Endothelial cell of umbilical vein (primary cell): ENCODE results near the gene BNC1. TPM values are rescaled to one million over a fixed set of nuclear protein-coding genes. Genes with fewer than 3 reads are reported as not detected.

Experiments
- BruUV-seq: library from RNA; stranded (reverse); fragments of 400-500 nt; replicated peaks from 2 replicates; lab custom pipeline; 2021; lab: Mats Ljungman, UMichigan
- CTCF ChIA-PET: fragments of 300-600, 350-600 bp; sonication (Branson Sonifier 250); formaldehyde crosslinking; loops from one replicate; lab custom pipeline; 2021; ENCODE audit warnings: antibody characterized with exemption, inconsistent platforms; lab: Charles Lee
- POLR2A ChIA-PET: fragments of 300-600, 350-600 bp; sonication (Branson Sonifier 250); formaldehyde crosslinking; loops from one replicate; lab custom pipeline; 2021; ENCODE audit warnings: antibody characterized with exemption, inconsistent platforms; lab: Charles Lee
- DNase-seq: peaks from one replicate; pipeline ENCODE4 v3.0.0-alpha.2; 2011; ENCODE audit warnings: low read depth, low spot score
- FAIRE-seq: peaks from 2 replicates; lab custom pipeline; 2011; peaks lifted over from hg19 to GRCh38; lab: Jason Lieb, UNC
- H2AFZ ChIP-seq: 2 replicates; pipeline ENCODE4 v1.6.0; 2012; ENCODE audit warnings: low read depth, low read length, control low read depth, inconsistent platforms
- H3K27ac ChIP-seq: 2 replicates; pipeline ENCODE4 v1.5.1; 2011; ENCODE audit warnings: low read depth, mild to moderate bottlenecking, control low read depth, low read length, moderate library complexity; ENCODE audit not compliant: insufficient read depth
- H3K27me3 ChIP-seq, 2 experiments: 2 replicates each; pipeline versions ENCODE4 v1.6.0 to v1.6.1; 2011; ENCODE audit warnings: low read length in 2 of 2, mixed read lengths in 1 of 2; ENCODE audit not compliant: control insufficient read depth in 2 of 2, insufficient read depth in 2 of 2
- H3K36me3 ChIP-seq, 2 experiments: 2 replicates in 1 of 2; 3 replicates in 1 of 2; pipeline ENCODE4 v1.5.1; 2011; ENCODE audit warnings: low read length in 2 of 2, mild to moderate bottlenecking in 1 of 2, moderate library complexity in 1 of 2; ENCODE audit not compliant: control insufficient read depth in 2 of 2, insufficient read depth in 2 of 2; ENCODE audit errors: extremely low read depth in 1 of 2
- H3K4me1 ChIP-seq: 3 replicates; pipeline ENCODE4 v1.5.1; 2011; ENCODE audit warnings: mild to moderate bottlenecking, low read length; ENCODE audit not compliant: control insufficient read depth, insufficient read depth; ENCODE audit errors: extremely low read depth
- H3K4me2 ChIP-seq: 2 replicates; pipeline ENCODE4 v1.6.1; 2011; ENCODE audit warnings: low read length, control low read depth, mixed read lengths; ENCODE audit not compliant: insufficient read depth
- H3K4me3 ChIP-seq, 3 experiments: fragments of 200-600 bp in 1 of 3; sonication (generic), shearing (Covaris generic) in 1 of 3; replicated peaks in 1 of 3; 2 replicates each; pipeline ENCODE4 v1.5.1; 2011 to 2016; ENCODE audit warnings: control low read depth in 3 of 3, low read length in 3 of 3, mild to moderate bottlenecking in 2 of 3, inconsistent platforms in 1 of 3, low read depth in 1 of 3, moderate library complexity in 1 of 3; ENCODE audit not compliant: insufficient read depth in 1 of 3
- H3K79me2 ChIP-seq: 2 replicates; pipeline ENCODE4 v1.6.0; 2012; ENCODE audit warnings: low read length, inconsistent platforms; ENCODE audit not compliant: control insufficient read depth, insufficient read depth
- H3K9ac ChIP-seq: replicated peaks from 2 replicates; pipeline ENCODE3; 2011; ENCODE audit warnings: low read length, control low read depth; ENCODE audit not compliant: insufficient read depth; ENCODE audit errors: extremely low read depth
- H3K9me1 ChIP-seq: replicated peaks from 3 replicates; pipeline ENCODE4 v1.6.0; 2011; ENCODE audit warnings: mild to moderate bottlenecking, low read length; ENCODE audit not compliant: control insufficient read depth, insufficient read depth; ENCODE audit errors: extremely low read depth
- H3K9me3 ChIP-seq: replicated peaks from 2 replicates; pipeline ENCODE4 v1.5.1; 2012; ENCODE audit warnings: low read length, inconsistent platforms; ENCODE audit not compliant: control insufficient read depth, insufficient read depth
- H4K20me1 ChIP-seq: replicated peaks from 2 replicates; pipeline ENCODE3; 2011; ENCODE audit warnings: mild to moderate bottlenecking, low read length; ENCODE audit not compliant: control insufficient read depth, insufficient read depth; ENCODE audit errors: extremely low read depth
- EZH2 ChIP-seq: IDR thresholded peaks from 2 replicates; pipeline ENCODE4 v1.6.1; 2012; ENCODE audit warnings: borderline replicate concordance, low read depth, mild to moderate bottlenecking, moderate library complexity, low read length, inconsistent platforms; ENCODE audit not compliant: severe bottlenecking
- FOS ChIP-seq: IDR thresholded peaks from 2 replicates; pipeline ENCODE4 v1.6.1; 2011; ENCODE audit warnings: mild to moderate bottlenecking, low read length, moderate library complexity, borderline replicate concordance; ENCODE audit not compliant: insufficient read depth
- GATA2 ChIP-seq: IDR thresholded peaks from 2 replicates; pipeline ENCODE4 v1.7.0; 2011; ENCODE audit warnings: low read depth, mild to moderate bottlenecking, moderate library complexity, mixed read lengths, low read length; ENCODE audit not compliant: insufficient read length, insufficient read depth
- JUN ChIP-seq: IDR thresholded peaks from 2 replicates; pipeline ENCODE4 v1.6.1; 2011; ENCODE audit warnings: borderline replicate concordance, low read depth; ENCODE audit not compliant: insufficient read length, insufficient read depth
- MYC ChIP-seq: IDR thresholded peaks from one replicate; pipeline ENCODE4 v1.6.1; 2011; ENCODE audit warnings: mild to moderate bottlenecking, low read depth, low read length
- POLR2A ChIP-seq: IDR thresholded peaks from 2 replicates; pipeline ENCODE4 v1.6.1; 2012; ENCODE audit warnings: low read depth, mild to moderate bottlenecking, control low read depth, low read length
- POLR2AphosphoS5 ChIP-seq: IDR thresholded peaks from 2 replicates; pipeline ENCODE4 v1.6.1; 2012; ENCODE audit warnings: low read depth, mild to moderate bottlenecking, control low read depth, low read length, moderate library complexity; ENCODE audit not compliant: insufficient read depth
- dilution Hi-C: fragments of 300-500 bp; cut with MboI; formaldehyde crosslinking; loops from one replicate; pipeline ENCODE4 v1.15.0; 2019; ENCODE audit warnings: low sequenced_read_pairs; ENCODE audit not compliant: extremely low pct_ligation_motif_present
- intact Hi-C: fragments of 100-400 bp; cut with micrococcal nuclease; formaldehyde crosslinking; loops from one replicate; pipeline ENCODE4 v1.10.0; 2022
- polyA plus RNA-seq, 4 experiments: library from polyadenylated mRNA; depleted of rRNA in 3 of 4; stranded (reverse) in 3 of 4; unstranded in 1 of 4; fragments of >200 nt; gene quantifications; 2 replicates each; pipeline versions ENCODE4 v1.2.1 to v1.2.3, GENCODE V29; 2011 to 2012; ENCODE audit warnings: missing spikeins in 1 of 4
- total RNA-seq: library from RNA; stranded (reverse); gene quantifications from 2 replicates; pipeline ENCODE4 v1.2.3, GENCODE V29; 2021
- TF ChIP-seq, protein P1 (sequence below), 2 donors: IDR thresholded peaks; 1 replicate in 1 of 2; 2 replicates in 1 of 2; pipeline ENCODE4 v1.5.1; 2011; ENCODE audit warnings: low read length in 2 of 2, mild to moderate bottlenecking in 2 of 2, moderate library complexity in 2 of 2, control low read depth in 1 of 2, inconsistent platforms in 1 of 2, low read depth in 1 of 2; ENCODE audit not compliant: insufficient read depth in 1 of 2; ENCODE audit errors: extremely low read depth in 1 of 2

Gene BNC1
- total and polyA plus RNA-seq, 2 donors (not counting 3 experiments of a cell fraction or from before 2014, with no cell fraction given) = 3.4 to 3.9 TPM

- ChIA-PET POLR2A (no interaction called here), CTCF (interaction anchor here (0.8 to 3.1 kb wide), 9 partner anchors 10 to 255 kb away, joined by 3 to 23 read pairs (median 4); no protein-coding TSS in a partner anchor)
- TF ChIP-seq GATA2 (peak; percentile 64), MYC (no peak), FOS (no peak), POLR2AphosphoS5 (peak; percentile 31)
- no peaks in the 10 kb centered on the region for H3K36me3 ChIP-seq
- no peak overlapping the region for H3K9ac ChIP-seq
- BruUV-seq = no TSS peak
- peaks cover 15% of the 10 kb centered on the region for H3K4me1 ChIP-seq
- dilution Hi-C loops = no loop called here
- no peaks in the 10 kb centered on the region for H3K9me1 ChIP-seq
- H3K4me2 ChIP-seq = peak overlapping the region; percentile 66
- H3K27ac ChIP-seq = no peak overlapping the region
- intact Hi-C loops = no loop called here
- H4K20me1 ChIP-seq = no peaks in the 10 kb centered on the region
- no peak overlapping the region for H2AFZ ChIP-seq
- no peaks in the 10 kb centered on the region for H3K27me3 ChIP-seq
- no peaks in the 10 kb centered on the region for H3K9me3 ChIP-seq
- peak; percentile 68 for DNase-seq
- H3K79me2 ChIP-seq = no peaks in the 10 kb centered on the region
- peak; percentile 73 for FAIRE-seq
- no peak overlapping the region for H3K4me3 ChIP-seq
Measured at GRCh38 chr15:83310521-83311456, 26.3 kb upstream of the BNC1 start.

DNA sequence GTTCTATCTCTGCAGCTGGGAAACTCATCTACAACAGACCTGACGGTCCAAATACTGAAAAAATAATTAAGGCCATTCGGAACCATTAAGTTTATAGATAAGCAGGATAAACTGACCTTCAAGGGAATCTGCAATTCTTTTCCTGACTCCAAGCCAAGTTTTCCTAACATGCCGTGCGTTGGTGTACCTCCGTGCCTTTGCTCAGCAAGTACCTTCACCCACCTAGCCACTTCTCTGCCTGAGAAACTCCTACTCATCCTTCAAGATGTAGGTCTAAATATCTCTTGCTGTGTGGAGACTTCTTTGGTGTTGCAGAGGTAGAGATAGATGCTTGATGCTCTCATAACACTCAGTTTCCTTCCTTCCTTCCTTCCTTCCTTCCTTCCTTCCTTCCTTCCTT, 24.2 kb upstream of the BNC1 start:
- intact Hi-C loops (no loop called here), dilution Hi-C loops (no loop called here)
- Histone ChIP-seq H3K36me3 (no peaks in the 10 kb centered on the region), H3K9me1 (no peaks in the 10 kb centered on the region), H4K20me1 (no peaks in the 10 kb centered on the region), H3K79me2 (no peaks in the 10 kb centered on the region), H3K27me3 (no peaks in the 10 kb centered on the region), H3K9ac (no peak overlapping the region), H3K9me3 (no peaks in the 10 kb centered on the region), H2AFZ (no peak overlapping the region), H3K27ac (no peak overlapping the region), H3K4me1 (peaks cover 15% of the 10 kb centered on the region), H3K4me2 (no peak overlapping the region), H3K4me3 (no peak overlapping the region)
- no peak for FAIRE-seq
- TF ChIP-seq POLR2A (no peak), JUN (no peak), GATA2 (no peak), FOS (no peak), EZH2 (no peak)
- TF ChIP-seq, protein P1, sequence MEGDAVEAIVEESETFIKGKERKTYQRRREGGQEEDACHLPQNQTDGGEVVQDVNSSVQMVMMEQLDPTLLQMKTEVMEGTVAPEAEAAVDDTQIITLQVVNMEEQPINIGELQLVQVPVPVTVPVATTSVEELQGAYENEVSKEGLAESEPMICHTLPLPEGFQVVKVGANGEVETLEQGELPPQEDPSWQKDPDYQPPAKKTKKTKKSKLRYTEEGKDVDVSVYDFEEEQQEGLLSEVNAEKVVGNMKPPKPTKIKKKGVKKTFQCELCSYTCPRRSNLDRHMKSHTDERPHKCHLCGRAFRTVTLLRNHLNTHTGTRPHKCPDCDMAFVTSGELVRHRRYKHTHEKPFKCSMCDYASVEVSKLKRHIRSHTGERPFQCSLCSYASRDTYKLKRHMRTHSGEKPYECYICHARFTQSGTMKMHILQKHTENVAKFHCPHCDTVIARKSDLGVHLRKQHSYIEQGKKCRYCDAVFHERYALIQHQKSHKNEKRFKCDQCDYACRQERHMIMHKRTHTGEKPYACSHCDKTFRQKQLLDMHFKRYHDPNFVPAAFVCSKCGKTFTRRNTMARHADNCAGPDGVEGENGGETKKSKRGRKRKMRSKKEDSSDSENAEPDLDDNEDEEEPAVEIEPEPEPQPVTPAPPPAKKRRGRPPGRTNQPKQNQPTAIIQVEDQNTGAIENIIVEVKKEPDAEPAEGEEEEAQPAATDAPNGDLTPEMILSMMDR (IDR thresholded peaks at IDR 0.05; ENCODE audit: extremely low read depth in 1 of 2, insufficient read depth in 1 of 2, low read depth in 1 of 2, low read length in 2 of 2) = no peak
- no TSS peak for BruUV-seq
- POLR2A ChIA-PET = no interaction called here
- CTCF ChIA-PET = no interaction called here
- DNase-seq = no peak
